SK-N-SH treated with all-trans-retinoic acid at 6 μM for 48 hours (cell line): ENCODE results near the gene FNDC7.
"Not testable (repeated sequence)": the region's sequence is repeated elsewhere in the genome, so short reads cannot be mapped to it uniquely, and the experiment has no call there.

Experiments used
- GLIS3 ChIP-seq: fragments of 250-450 bp; sonication (Bioruptor Pico); IDR thresholded peaks from 2 replicates; pipeline ENCODE4 v1.5.0; 2020; ENCODE audit warnings: mild to moderate bottlenecking, moderate library complexity
- POU6F1 ChIP-seq: fragments of 250-450 bp; sonication (Bioruptor Pico); IDR thresholded peaks from 2 replicates; pipeline ENCODE4 v1.8.0; 2021; ENCODE audit warnings: low read depth, mild to moderate bottlenecking, moderate library complexity, borderline replicate concordance
- PPARA ChIP-seq: fragments of 250-450 bp; sonication (Bioruptor Pico); IDR thresholded peaks from 2 replicates; pipeline ENCODE4 v1.5.0; 2020; ENCODE audit warnings: mild to moderate bottlenecking, borderline replicate concordance
- RARB ChIP-seq: fragments of 250-450 bp; sonication (Bioruptor Pico); IDR thresholded peaks from 2 replicates; pipeline ENCODE4 v1.8.0; 2021; ENCODE audit warnings: mild to moderate bottlenecking, moderate library complexity
- ZFP3 ChIP-seq: fragments of 250-450 bp; sonication (Bioruptor Pico); IDR thresholded peaks from 2 replicates; pipeline ENCODE4 v1.5.0; 2020; ENCODE audit warnings: mild to moderate bottlenecking, moderate library complexity
- ZFP30 ChIP-seq: fragments of 450-650 bp; formaldehyde crosslinking; IDR thresholded peaks from 2 replicates; pipeline ENCODE4 v1.5.0; 2022; ENCODE audit warnings: mild to moderate bottlenecking, moderate library complexity

GRCh38 chr1:108681701-108682100, 31.0 kb upstream of the FNDC7 start:
- not testable (repeated sequence) for TF ChIP-seq ZFP3; ZFP30 (CRISPR knock-in tag); PPARA (CRISPR knock-in tag); POU6F1 (CRISPR knock-in tag); RARB (CRISPR knock-in tag); GLIS3 (CRISPR knock-in tag)
